D721Med (cell line): ENCODE results near the gene SRGAP3.

Experiments
- DNase-seq: peaks from one replicate; pipeline ENCODE4 v3.0.0; 2011; ENCODE audit warnings: low spot score; ENCODE audit not compliant: insufficient read length
- FAIRE-seq: peaks from 2 replicates; lab custom pipeline; 2011; peaks lifted over from hg19 to GRCh38; lab: Jason Lieb, UNC
- CTCF ChIP-seq: IDR thresholded peaks from 2 replicates; pipeline ENCODE4 v1.5.1; 2012; ENCODE audit warnings: mild to moderate bottlenecking, control low read depth; ENCODE audit not compliant: insufficient read depth; ENCODE audit errors: missing control alignments

Gene SRGAP3

GRCh38 chr3:8931342-8931741, 318.1 kb downstream of the SRGAP3 start:
- FAIRE-seq (no peak), DNase-seq (no peak)
- no peak for TF ChIP-seq CTCF
